DMS153 (cell line): ENCODE measurements around the gene SGCG.

Experiments used
- DNase-seq: peaks from one replicate; lab custom pipeline; 2025; lab: John Stamatoyannopoulos, UW

SGCG gene

DNA sequence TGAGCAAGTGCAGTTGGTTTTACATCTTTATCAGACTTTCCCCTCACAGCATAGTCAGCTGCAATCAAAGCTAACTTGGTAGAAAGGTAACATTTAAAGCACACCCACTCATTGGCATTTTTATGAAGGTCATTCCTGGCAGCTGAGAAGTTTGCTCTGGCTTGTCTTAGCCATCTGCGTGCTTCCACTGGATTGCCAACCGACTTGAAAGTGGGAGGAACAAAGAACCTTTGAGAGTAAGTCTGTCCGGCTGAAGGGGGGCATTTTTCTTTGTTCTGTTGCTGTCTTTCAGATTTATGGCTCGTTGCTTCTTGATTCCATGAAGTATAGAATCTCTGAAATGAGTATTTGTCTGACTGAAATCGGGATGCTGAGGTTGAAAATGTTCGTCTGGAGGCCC is 149.6 kb downstream of the SGCG start:
- no peak for DNase-seq

DNA sequence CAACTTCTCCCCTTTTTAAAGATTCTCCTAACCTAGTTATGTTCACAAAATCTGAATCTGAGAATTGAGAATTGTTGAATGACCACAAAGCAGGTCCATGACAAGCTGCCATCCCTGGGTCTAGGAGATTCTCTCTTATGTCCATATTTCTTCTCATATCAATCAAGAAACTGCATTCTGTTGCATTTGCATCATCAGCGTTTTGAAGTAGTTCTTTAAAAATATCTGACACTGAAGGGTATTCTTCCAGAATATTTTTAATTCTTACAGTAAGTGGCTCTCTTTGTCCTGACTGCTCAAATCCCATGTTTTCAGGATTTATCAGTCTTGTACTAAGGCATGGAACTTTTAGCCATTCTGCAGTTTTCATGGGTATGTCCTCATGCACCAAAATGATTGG is 158.4 kb downstream of the SGCG start:
- no peak for DNase-seq

DNA sequence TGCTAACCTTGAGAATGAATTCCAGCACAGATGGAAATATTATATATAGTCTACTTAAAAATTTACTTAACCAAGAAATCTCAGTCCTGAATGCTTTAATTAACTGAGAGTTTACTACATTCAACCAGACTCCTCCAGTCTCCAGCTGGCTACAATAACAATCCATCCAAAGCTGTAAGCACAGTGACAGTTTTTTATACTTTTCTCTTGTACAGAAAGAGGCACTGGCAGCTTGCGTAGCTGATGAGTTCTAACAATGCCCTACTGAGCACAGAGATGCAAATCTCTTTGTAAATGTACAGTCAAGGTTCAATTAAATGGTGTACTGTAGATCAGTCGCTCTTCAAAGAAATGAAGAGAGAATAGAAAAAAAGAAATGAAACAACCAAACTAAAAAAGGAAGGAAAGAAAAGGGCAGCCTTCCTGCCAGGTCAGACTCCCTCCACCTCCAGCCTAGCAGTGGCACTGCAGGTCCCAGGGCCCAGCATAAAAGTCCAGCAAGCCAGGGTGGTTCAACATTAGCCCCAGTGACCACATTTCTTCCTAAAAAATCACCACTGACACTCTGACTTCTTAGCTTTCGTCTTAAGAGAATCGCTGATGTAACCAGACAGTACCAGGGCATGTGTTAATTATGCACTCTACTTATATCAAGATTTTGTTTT is 164.3 kb downstream of the SGCG start:
- no peak for DNase-seq

DNA sequence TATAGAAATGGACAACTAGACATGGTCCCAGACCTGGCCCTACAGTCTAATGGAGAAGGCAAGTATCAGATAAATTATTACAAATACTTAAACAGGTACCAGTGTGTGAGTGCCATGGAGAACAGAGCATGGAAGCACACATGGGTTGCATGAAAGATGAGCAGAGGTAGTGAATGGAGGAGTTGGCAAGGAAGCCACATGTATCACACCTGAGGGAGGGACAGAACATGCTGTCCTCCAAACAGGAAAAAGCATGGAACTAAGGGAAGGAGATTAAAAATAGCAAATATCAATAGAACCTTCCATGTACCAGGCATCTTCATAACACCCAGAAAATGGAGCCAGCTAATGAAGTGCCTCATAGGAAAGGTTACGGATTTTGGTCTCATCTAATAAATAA is 166.8 kb downstream of the SGCG start:
- no peak for DNase-seq

DNA sequence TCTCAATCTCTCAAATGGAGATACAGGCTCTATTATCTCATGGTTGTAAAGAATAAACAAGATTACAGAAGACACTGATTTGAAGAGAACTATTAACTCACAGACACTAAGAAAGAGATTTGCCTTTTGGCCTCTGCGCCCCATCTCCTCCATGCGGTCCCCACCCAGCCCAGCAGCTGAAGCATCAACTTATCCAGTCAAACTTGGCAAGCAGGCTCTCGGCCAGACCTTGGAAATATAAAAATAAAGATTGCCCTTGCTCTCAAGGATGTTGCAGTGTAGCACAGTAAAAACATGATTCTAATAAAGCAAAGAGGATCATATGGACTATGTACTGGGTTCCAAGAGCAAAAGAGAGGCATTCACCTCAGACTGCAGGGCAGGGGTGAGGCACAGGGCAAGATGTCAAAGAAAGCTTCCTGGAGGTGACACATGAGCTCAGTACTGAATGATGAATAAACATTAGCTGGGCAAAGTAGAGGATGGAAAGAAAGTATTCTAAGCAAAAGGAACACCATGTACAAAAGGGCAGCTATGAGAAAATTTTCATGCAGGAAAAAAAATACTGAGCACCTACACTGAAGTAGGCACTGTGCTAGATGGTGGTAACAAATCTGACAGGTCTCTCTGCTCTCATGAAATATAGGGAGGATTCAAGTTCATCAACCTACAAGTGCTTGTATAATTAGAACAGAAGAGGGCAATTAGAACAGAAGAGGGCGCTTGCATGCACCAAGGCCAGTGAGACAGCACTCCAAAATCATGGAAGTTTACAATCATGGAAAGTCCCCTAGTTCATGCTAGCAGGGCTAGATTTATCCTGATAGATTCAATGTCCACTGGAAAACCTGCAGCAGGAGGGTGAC is 167.7 kb downstream of the SGCG start:
- DNase-seq, result no peak

DNA sequence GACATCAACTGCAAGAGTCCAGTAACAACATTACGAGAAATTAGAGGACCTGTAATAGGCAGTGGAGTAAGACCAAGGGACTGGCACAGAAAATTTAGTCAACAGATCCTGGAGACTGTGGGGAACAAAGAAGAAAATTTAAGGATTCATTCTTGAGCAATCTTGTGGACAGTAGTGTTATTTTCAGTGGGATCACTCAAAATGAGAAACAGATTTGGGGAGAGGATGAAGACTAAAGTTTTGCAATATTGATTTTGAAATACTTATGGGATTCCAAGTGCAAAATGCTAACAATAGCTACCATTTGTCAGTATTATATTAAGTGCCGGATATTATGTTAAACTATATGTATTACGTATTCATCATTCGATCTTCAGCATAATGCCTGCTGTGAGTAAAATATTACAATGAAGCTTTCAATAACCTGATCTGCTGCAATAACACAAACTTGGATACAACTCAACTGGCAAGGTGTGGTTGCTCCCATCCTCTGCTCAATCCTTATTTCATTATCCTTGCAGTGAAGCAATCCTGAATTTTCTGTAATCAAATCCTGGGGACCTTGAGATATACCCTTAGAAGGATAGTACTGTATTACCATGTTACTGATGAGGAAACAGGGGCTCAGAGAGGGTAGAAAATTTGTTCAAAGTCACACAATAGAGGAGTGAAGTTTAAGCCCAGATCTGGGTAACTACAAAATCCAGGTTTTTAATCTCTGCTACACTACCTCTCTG is 168.6 kb downstream of the SGCG start:
- no peak for DNase-seq

DNA sequence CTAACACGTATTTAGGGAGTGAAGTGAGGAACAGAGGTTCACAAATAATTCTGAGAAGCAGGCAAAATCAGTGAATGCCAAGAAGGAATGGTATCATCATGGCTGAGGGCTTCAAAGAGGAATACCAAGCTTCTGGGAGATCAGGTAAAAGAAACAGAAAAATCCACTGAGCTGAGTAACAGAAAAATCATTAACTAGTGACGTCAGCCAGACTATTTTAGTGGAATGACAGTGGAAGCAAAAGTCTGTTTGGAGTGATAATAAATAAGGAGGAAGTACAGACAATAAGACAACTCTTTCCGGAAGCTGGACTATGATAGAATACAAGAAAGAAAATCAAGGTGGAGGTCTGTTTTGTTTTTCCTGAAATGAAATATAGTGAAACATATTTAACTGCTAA is 169.2 kb downstream of the SGCG start:
- no peak for DNase-seq

DNA sequence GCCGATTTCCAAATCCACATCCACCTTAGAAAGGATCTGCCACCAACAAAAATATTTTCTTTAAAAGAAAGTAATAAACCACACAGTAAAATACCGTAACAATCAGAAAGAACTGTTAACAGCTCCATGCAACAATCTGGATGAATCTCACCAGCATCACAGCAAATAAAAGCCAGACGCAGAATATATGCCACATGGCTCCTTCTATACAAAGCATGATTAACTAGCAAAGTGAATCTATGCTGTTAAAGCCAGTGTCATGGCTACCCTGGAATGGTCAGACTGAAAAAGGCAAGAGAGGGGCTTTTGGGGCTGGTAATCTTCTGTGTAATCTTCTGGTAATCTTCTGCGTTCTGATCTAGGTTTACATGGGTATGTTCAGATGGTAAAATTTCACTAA is 171.4 kb downstream of the SGCG start:
- no peak for DNase-seq

DNA sequence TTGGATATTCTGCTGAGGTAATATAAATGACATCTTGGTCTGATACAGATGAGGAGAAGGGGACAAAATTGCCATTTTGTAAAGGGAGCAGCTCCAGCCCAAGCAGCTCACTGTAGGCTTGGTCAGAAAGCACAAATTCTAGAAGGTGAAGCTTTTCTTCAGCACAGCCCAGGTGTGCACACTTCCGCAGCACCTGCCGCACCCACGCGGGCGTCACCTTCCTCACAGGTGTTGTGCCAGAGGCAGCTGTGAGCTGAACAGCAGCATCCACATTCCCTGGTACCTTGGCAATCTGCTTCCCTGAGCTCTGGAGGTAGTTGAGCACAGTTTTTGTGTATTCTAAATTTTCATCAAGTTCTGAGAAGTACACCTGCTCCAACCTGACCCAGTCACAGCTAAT is 173.7 kb downstream of the SGCG start:
- DNase-seq, result no peak

DNA sequence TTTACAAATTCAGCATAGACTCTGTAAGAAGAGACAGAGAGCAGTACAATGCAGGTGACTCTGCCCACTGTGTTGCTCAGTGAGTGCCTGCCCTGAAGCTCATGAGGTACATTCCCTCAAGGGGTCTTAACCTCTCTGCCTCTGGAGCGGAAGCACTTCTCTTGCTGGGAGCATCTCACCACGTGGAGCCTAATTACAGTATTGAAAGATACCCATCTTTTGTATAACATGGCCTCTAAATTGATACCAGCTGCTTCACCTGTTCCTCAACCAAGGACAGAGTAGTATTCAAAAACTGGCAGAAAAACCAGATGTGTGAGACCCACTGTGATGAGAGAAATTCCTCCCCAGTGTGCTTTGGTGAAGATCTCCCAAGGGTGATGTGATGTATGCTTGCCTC is 175.6 kb downstream of the SGCG start:
- no peak for DNase-seq

DNA sequence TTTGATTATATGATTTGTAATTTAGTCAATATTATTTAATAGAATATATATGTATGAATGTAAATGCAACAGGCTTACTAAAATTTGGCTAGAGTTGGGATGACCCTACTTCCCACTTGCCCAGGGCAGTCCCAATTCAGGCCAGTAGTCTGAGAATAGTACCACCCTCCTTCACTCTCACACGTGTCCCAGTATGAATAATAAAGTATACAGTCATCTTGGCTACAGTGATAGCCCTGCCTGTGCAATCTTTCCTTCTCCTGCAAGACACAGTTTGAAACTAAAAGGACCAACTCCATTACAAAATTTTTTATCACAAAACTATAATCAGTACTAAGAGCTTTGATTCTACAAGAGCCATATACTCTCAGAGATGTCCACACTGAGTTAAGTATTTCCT is 176.6 kb downstream of the SGCG start:
- no peak for DNase-seq

DNA sequence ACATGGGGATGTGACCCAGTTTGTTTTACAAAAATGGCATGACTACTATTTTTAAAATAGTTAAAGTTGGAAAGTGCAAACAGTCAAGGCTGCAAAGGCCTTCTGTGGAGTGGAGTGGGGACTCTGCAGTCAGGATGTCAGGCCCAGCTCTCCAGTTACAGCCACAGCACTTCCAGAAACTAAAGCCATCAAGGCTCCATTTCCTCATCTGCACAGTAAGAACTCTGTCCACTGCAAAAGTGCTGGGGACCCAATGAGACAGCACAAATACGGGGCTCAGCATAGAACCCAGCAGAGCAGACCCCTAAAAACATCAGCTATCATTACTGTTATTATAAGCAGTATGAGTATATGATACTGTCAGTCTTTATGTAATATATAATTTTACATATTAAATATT is 179.1 kb downstream of the SGCG start:
- DNase-seq, result no peak

DNA sequence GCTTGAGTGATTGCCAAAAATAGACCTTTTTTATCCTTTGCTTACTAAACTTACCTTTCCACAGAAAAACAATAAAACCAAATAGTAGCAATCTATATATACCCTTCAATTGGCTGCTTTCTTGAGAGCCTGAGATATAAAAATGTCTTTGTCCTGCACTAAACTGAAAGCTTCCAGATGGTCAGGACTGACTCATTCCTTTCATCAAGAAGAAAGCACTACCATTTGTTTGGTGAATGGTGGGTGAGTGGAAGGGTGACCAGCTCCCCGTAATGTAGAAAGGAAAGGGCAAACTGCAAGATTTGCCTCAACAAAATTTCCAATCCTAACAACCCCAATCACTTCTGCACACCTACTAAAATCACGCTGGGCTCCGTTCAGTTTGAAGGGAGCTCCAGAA is 184.9 kb downstream of the SGCG start:
- no peak for DNase-seq

DNA sequence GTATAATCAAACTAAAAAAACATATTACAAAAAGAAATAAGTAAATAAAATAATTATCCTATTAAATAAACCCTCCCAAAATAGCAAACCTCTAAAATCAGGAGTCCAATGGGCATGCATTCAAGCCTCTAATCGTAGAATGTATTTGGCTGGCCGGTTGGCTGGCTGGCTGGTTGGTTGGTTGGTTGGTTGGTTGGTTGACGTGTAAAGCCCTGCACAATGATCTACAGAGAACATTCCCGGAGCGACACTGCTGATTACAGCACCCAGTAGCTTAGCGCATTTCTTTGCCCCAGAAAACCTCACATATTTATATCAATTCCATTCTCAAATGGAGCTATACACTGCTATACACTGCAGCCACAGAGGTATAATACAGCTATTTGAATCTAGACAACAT is 187.1 kb downstream of the SGCG start:
- no peak for DNase-seq

DNA sequence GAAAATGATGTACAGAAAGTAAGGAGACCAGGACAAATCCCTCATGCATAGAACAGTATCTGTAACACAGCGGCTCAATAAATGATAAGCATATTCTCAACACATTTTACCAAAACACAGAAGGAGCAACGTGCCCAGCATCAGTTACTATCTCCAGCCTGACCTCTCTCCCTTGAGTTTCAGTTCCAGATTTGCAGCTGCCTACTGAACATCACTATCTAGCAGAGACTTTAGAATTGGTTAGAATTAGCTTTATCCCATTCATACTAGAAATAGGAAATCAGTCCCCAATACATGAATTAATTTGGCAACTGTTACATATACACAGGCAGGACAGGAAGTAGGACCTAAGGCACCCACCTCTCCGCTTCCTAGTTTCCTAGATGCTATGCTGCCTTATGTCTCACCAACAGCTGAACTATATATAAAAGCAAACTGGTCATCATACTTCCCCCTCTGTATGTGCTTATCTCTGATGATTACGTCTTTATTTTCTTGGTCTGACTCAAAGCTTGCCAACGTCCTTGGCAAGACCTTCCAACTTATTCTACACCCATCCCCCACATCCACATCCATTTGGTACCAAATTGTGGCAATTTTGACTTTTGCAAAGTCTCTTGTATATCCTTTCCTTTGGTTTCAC is 191.6 kb downstream of the SGCG start:
- DNase-seq, result no peak
